Fibroblast of skin of left biceps (primary cell): ENCODE data around the gene MSI2.

Experiments used
- DNase-seq, 2 experiments: peaks; one replicate each; pipeline ENCODE4 v3.0.0-alpha.2; 2013; ENCODE audit warnings: low read depth in 2 of 2

The MSI2 gene

DNA sequence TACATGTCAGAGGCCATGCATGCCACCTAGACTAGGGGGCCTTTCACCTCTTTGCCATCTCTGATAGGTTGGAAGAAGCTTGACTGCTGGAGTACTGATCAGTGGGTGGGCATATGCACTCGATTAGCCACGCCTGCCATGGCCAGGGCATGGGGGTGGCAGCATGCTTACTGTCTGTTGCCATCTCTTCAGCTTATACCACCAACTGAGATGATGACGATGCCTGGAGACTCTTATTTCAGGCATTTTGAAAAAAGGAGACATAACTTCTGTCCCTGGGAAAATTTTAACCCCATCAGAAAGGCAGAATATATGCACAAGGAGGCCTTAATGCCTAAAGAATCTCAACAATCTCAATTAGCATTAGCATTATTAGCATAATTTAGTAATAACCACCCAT lies 60.8 kb downstream of the MSI2 start:
- DNase-seq, result no peak

DNA sequence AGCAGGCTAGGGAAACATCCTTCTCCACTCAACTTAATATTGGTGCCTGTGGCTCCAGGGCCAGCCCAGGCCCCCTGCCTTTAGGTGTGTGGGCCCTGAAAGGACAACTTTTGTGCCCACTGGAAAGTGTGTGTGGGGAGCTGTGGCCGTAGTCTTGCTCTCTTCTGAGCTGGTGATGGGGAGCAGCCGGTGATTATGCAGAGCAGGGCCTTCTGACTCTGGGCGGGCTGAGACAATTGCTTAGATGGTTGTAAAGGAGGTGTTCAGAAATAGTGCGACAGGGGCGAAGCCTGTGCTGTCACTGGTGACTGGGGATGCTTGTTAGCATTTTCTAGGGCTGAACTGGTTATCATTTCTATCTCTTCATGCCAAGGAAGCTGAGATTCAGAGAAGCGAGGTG lies 62.6 kb downstream of the MSI2 start:
- no peak for DNase-seq

DNA sequence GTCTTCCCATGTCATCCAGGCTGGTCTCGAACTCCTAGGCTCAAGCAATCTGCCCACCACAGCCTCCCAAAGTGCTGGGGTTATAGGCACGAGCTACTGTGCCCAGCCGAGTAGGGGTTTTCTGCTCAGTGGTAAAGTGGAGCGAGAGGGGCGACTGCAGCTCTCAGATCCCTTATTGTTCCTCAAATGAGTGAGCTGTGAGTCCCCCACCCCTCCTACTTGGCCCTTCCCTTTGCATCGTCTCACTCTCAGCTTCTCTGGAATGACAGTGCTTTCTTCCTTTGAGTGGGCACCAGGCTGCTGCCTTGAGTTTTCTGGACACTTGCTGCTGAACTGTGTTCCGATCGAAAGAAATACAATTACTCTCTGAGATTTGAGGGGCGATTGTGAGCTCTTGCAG lies 63.5 kb downstream of the MSI2 start:
- DNase-seq, result no peak

DNA sequence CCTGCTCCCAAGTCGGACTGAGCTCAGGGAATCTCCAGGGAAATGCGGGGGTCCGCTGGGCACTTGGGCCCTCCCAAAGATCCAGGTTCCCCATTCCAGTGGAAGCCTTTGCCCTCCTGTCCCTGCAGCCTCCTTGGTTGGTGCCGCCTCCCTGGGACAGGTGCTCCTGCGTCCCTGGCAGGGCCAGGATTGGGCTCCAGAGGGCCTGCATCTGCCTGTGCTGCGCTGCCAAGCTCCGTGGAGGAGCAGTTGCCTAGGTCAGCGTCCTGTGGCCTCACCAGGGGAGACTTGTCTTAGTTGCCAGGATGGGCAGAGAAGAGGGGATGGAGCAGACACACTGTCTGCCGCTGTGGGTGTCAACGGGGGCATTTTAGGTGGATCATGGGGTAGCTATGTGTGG lies 67.1 kb downstream of the MSI2 start:
- no peak for DNase-seq

DNA sequence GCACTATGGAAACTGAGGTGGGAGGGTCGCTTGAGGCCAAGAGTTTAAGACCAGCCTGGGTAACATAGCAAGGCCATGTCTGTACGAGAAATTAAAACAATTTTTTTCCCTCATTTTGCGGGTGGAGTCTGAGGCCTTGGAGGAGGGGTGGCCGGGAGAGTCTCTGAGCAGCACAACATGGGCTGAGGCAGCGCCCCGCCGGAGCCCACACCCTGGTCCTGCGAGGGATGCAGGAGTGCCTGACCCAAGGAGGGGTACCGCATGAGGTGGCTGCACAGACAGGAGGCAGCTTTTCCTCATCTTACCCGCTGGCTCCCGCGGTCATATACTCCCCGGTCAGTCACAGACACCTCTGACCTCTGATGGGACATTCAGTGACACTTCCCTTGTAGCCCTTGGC lies 67.7 kb downstream of the MSI2 start:
- no peak for DNase-seq

DNA sequence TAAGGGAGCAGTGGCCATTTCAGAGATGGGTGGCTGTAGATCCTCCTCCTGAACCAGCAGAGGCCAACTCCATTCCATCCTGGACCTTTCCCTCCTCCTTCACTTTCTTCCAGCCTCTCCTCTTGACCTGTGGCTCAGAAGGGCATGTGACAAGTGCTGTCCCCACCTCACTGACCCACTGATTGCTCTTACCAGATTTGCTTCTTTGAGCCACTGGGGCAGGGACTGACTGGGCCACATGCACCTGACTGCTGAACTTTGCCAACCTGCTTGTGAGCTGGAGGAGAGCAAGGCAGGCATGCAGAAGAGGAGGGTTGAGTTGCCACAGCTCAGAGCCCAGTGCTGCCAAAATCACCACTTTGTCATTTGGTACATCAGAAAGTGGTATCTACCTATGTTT lies 68.3 kb downstream of the MSI2 start:
- DNase-seq, result no peak

DNA sequence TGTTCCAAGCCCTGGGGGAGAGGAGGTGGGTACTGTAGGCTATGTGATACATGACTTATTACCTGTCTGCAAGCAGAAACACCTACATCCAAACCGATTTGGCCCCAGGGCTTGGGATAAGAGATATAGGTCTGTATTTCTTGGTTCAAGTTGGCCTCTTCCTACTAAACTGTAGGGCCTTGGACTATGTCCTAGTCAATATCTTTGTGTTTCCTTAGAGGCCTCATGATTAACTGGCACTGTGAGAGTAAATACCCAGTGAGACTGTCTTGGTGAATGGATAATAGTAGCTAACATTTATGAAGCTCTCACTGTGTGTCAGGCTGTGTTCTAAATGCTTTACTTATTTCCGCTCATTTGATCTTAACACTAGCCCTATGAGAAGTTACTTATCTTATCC lies 70.0 kb downstream of the MSI2 start:
- no peak for DNase-seq

DNA sequence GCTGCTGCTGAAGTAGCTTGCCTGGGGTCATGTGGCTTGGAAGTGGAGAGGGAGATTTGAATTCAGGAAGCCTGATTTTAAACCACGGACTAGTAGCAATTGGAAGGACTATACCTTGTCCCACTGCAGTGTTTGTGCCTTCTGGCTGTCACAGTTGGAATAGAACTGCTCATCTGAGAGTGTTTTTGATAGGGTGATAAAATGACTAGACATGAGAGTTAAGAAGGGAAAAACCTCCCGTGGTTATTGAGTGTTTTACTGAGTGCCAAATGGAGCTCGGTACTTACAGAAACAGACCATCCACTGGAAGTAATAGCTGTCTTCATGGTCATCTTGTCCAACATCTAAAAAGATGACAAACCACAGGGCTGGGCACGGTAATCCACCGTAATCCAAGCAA lies 70.4 kb downstream of the MSI2 start:
- no peak for DNase-seq

DNA sequence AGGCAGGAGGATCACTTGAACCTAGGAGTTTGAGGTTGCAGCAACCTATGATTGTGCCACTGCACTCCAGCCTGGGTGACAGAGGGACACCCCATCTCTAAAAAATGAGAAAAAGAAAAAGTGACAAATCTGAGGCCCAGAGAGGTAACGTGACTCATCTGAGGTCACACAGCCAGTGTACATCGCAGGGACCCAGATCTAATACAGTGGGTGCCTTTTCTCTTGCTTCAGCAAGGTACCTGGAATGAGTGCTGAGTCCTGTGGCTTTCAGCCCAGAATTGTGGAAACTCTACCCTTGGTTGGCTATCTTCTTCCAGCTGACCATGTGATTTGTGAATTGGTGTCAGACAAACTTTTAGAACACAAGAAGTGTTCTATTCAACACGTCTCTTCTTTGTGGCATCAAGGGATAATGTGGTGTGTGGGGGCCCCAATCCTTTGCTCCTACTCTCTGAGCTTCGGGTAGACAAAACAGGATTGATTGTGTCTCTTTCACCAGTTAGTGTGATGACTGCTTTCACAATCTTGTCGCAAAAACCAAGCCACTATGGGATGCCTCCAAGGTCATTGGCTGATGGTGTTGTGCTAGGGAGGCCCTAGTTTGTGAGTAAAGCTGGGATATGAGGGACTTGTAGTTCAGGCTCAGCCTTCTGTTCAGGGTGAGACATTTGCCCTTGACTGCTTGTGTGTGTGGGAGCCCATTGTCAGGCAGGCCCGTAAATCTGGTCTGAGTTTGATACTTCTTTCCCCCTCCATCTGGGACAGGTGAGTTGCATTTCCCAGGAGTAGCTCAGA lies 71.0 kb downstream of the MSI2 start:
- no peak for DNase-seq

DNA sequence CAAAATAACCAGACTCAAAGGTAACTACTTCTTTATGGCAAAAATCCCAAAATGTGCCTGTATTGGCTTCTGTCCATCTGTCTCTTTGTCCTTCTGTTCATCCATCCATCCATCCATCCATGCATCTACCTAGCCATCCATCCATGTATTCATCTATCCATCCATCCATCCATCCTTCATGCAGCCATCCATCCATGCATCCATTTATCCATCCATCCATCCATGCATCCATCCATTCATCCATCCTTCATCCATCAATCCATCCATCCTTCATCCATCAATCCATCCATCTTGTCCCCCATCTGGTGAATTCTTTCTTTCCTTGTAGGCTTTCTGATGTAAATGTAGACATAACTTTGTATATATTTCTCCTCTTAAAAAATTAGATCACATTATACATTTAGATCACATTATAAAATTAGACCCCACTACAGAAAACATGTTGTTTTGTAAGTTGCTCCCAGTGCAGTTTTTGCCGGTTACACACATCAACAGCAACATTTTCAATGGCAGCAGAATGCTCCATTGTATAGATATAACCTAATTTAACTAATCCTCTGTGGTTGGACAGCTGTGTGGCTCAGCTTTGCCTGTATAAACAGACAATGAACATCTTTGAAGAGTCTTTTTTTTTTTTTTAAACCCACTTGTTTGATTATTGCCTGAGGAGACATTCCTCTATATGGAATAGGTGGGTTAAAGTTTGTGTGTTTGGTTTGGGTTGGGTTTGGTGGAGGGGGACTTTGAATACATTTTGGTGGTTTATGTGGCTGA lies 72.0 kb downstream of the MSI2 start:
- DNase-seq, result no peak

DNA sequence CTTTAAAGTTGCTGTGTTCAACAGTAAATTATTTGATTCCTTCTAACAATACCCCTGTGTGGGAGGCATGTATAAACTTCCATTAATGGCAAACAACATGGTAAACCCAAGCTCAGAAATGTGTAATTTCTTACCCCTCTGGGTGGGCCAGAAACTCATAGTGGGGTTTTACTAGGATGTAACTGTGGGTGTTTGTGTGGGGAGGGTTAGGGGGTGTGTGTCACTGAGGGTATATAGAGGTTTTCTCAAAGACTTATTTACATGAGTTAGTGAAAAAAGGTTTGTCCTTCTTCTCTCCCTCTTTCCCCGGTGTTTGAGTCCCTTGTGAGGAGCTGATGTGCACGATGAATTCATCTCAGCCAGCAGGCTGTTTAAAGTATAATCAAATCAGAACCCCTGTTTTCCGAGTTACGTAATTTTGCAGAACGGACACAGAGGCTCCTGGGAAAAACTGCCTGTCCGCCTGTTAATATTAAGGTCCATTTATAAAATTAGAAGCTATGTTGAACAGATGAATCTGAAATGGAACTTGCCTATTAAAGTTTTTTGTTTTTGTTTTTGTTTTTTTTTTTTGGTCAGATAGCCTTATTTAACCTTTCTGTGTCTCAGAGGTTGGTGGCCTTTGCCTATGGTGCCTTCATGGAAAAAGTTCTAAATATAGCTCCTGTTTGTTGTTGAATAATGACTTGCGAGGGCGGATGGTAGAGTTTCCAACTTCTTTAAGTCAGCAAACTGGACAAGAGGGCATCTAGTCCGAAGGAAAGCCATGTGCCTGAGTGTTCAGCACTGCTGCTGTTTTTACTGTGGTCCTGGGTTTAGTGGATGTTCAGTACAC lies 73.3 kb downstream of the MSI2 start:
- no peak for DNase-seq

DNA sequence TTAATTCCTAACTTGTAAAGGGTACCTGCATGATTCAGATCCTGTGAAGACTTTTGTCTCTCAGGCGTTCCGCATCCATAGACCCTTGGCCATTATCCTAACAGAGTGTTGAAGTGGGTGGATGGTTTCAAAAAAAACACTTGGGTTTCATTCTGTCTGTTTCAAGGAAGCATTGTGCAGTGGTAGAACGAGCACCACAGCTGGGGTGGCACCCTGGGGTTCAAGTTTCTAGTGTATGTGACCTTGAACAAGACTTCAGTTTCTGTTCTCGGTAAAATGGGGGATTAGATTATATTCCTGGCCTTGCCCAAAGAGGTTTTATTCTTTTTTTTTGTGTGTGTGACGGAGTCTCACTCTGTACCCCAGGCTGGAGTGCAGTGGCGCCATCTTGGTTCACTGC lies 74.3 kb downstream of the MSI2 start:
- no peak for DNase-seq

DNA sequence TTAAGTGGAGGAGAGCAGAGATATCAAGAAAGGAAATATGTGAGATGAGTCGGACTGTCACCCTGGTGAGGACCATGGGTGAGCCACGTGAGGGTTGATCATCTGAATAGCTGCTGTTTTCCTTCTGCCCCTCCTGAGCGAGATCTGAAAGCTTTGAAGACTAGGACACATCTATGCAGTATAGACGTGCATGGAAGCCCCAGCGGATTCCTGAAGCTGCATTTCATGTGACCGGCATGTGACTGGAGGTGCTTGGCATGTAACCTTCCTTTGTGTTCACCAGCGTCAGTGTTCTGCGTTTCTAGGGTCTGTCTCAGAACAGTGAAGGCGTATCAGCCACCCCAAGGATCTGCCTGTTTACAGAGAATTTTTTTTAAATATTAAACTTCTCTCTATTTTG lies 75.1 kb downstream of the MSI2 start:
- no peak for DNase-seq

DNA sequence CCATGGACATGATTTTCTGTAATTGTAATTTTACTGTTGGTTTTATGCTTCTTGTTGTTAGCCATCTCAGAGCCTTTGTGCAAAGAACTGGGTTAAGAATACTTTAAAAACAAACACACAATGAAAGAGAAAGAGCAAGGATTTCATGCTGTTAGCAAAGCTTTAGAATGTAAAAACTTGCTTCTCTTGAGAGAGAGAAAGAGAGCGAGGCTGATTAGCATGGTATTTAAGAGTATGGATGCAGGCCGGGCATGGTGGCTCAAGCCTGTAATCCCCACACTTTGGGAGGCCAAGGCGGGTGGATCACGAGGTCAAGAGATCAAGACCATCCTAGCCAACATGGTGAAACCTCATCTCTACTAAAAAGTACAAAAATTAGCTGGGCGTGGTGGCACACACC lies 76.2 kb downstream of the MSI2 start:
- no peak for DNase-seq

DNA sequence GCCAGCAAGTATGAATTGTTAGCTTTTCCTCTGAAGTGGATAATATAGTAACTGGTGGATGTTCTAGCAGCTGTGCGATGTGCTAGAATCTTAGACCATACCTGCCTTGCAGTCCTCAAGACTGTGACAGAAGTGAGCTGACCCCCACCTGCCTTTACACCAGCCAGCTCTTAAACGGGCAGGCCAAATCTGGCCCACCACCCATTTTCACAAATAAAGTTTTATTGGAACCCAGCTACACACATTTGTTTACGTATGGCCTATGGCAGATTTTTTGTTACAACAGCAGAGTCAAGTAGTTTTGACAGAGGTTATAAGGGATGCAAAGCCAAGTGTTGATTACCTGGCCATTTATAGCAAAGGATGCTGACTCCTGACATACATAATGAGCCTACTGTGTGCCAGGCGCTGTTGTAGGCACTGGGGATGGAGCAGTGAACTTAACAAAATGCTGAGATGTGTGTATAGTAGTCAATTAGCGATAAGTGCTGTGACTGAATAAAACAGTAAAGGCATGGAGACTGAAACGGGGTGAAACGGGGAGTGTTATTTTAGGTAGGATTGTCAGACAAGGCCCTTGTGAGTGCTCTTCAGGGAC lies 79.0 kb downstream of the MSI2 start:
- no peak for DNase-seq

DNA sequence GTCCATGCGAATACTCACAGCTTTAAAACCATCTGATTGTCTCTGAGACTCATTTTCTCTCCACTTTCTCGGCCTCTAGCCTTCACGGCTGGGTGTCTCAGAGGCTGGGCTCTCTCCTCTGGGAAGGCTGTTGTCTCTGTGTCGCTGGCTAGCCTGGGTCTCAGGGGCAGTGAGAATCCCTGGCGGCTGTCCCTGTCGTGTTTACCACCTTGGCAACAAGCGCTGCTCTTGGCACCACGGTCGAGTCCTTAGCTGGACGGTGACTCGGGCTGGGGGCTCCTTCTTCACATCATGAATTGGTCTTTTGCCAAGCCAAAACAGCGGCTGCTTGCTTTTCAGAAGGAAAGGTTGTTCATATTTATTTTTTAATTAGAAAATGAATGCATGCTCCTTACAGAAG lies 81.1 kb downstream of the MSI2 start:
- no peak for DNase-seq

DNA sequence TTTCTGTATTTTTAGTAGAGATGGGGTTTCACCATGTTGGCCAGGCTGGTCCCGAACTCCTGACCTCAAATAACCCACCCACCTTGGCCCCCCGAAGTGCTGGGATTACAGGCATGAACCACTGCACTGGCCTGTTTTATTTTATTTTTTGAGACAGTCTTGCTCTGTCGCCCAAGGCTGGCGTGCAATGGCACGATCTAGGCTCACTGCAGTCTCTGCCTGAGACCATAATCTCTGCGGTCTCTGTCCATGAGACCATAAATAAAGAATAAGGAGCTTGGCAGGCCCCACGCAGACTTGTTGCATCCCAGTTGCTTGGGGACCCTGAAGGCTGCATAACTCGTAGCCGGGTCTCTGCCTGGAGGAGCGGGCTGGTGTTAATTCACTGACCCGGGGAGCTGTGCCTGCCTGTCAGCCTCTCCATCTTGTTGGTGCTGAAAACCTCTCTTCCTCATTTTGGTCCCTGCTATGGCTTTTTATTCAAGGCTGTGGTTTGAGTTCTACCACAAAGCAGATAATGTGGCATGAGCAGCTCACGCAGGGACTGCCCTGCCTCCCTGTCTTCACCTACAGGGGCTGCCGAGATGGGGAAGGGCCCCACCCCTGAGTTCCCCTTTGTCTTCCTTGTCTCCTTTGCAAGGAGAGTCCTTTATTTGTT lies 82.1 kb downstream of the MSI2 start:
- DNase-seq, result no peak

DNA sequence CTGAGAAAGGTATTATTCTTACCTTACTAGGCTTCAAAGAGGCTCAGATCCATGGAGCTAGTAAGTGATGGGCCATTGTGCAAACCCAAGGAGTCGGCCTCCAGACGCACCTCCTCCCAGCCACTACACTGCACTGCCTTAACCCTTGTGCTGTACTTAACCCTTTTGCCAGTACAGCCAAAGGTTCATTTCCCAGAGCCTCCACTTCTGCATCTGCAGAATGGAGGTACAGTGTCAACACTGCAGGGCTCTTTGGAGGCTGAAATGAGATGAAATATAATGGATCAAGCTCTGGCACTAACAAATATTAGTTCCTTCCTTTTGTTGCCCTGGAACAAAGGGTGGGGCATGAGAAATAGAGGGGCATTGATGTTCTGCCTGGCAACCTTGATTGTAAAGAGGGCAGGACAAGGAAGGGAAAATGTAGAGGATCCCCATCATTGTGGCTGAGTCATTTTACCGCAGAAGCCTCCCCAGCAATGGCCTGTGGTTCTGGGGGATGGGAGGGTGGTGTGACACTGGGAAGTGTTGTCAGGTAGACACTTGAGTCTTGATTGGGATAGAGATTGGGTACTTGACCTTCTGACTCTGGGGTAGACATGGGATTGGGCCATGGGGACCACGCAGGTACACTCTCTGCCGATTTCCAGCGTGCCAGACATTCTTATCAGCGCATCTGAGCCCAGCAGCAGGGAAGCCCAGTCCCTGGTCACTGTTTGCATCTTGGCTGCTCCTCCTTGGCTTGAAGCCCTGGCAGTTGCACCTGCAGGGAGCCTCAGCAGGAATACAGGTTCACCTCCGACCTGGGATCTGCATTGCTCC lies 84.0 kb downstream of the MSI2 start:
- DNase-seq, result no peak

DNA sequence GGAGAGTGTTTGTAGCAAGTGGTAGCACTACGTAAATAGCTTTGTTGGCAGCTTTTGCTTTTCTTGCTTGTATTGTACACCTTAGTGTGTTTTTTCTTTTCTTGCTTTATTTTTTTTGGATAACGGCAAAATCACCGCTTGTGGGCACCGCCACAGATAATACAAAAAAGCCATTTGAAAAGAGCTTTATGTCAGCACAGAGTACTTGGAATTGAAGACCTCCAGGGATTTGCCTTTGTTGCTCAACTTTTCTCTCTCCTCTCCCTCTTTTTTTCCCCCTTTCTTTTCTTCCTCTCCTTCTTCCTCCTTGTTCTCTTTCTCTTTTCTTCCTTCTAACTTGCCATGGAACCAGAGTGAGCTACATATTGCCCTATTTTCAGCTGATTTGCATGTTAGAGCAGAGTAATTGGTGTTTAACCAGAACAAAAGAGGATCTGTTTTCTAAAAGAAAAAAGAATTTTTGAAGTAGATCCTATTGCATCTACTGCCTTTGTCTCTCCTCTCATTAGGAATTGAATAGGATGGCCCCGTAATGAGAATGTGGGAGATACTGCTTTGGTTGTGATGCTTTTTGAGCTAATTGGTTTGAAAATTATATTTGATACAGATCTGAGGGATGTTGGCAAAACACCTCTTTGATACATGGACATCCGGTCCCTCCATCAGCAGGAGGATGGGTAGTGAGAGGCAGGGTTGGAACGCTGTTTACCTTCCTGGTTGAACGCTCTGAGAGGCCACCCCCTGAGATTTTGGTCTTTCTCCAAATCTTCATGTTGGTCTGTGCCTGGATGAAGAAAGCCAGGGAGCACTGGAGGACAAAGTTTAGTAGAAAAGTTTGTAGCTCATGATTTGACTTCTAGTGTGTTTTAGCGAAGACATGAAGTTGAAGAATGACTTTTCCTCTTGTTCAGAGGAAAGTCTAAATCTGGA lies 85.6 kb downstream of the MSI2 start:
- DNase-seq, result no peak
